Brain microvascular endothelial cell (primary cell): ENCODE data around the gene TESK2.
"Not testable (repeated sequence)": the region's sequence is repeated elsewhere in the genome, so short reads cannot be mapped to it uniquely, and the experiment has no call there.

Experiments
- DNase-seq: peaks from one replicate; pipeline ENCODE4 v3.0.0-alpha.2; 2020
- H3K27ac ChIP-seq: fragments of 250-450 bp; sonication (Bioruptor Pico); 2 replicates; pipeline ENCODE4 v1.5.1; 2020; ENCODE audit warnings: mild to moderate bottlenecking, moderate library complexity
- H3K27me3 ChIP-seq: fragments of 250-450 bp; sonication (Bioruptor Pico); replicated peaks from 2 replicates; pipeline ENCODE4 v1.5.1; 2020; ENCODE audit warnings: mild to moderate bottlenecking
- H3K36me3 ChIP-seq: fragments of 250-450 bp; sonication (Bioruptor Pico); replicated peaks from 2 replicates; pipeline ENCODE4 v1.5.1; 2020; ENCODE audit warnings: mild to moderate bottlenecking
- H3K4me3 ChIP-seq: 2 replicates; pipeline ENCODE4 v1.5.1; 2011; ENCODE audit warnings: low read depth, mild to moderate bottlenecking, control low read depth, low read length, moderate library complexity
- CTCF ChIP-seq: IDR thresholded peaks from 2 replicates; pipeline ENCODE4 v1.5.1; 2011; ENCODE audit warnings: low read depth, mild to moderate bottlenecking, moderate library complexity, low read length, control low read depth, inconsistent platforms; ENCODE audit errors: missing control alignments
- in situ Hi-C: cut with HindIII; loops from 2 replicates; pipeline ENCODE4 v1.10.0; 2017; ENCODE audit warnings: low sequenced_read_pairs, low pct_ligation_motif_present

TESK2 gene

GRCh38 chr1:45490121-45490625 is 790 bp downstream of the TESK2 start:
- in situ Hi-C loops = no loop called here
- DNase-seq = no peak
- H3K27me3 ChIP-seq = no peaks in the 10 kb centered on the region
- no peaks in the 10 kb centered on the region for H3K36me3 ChIP-seq
- peak overlapping the region; percentile 83 for H3K4me3 ChIP-seq
- no peak overlapping the region for H3K27ac ChIP-seq
- no peak for TF ChIP-seq CTCF

- H3K4me3 ChIP-seq, H3K36me3 ChIP-seq, H3K27ac ChIP-seq, H3K27me3 ChIP-seq, DNase-seq, in situ Hi-C loops: not testable (repeated sequence)
Measured at GRCh38 chr1:45489379-45489778, 1.6 kb downstream of the TESK2 start.

GRCh38 chr1:45488666-45489377 is 2.1 kb downstream of the TESK2 start:
- H3K27me3 ChIP-seq = no peaks in the 10 kb centered on the region
- H3K27ac ChIP-seq = no peak overlapping the region
- in situ Hi-C loops = no loop called here
- no peak for TF ChIP-seq CTCF
- H3K36me3 ChIP-seq = no peaks in the 10 kb centered on the region
- DNase-seq = no peak
- H3K4me3 ChIP-seq = no peak overlapping the region

- in situ Hi-C loops = no loop called here
- no peaks in the 10 kb centered on the region for H3K36me3 ChIP-seq
- H3K27ac ChIP-seq = no peak overlapping the region
- DNase-seq = no peak
- no peaks in the 10 kb centered on the region for H3K27me3 ChIP-seq
- no peak for TF ChIP-seq CTCF
- H3K4me3 ChIP-seq = no peak overlapping the region
Measured at GRCh38 chr1:45485949-45486348, 5.0 kb downstream of the TESK2 start.

GRCh38 chr1:45479039-45479748 is 11.8 kb downstream of the TESK2 start:
- no peak overlapping the region for H3K4me3 ChIP-seq
- H3K36me3 ChIP-seq = no peaks in the 10 kb centered on the region
- in situ Hi-C loops = no loop called here
- H3K27ac ChIP-seq = no peak overlapping the region
- no peak for DNase-seq
- no peak for TF ChIP-seq CTCF
- no peaks in the 10 kb centered on the region for H3K27me3 ChIP-seq

- DNase-seq = no peak
- in situ Hi-C loops = no loop called here
- Histone ChIP-seq H3K36me3 (no peaks in the 10 kb centered on the region), H3K4me3 (no peak overlapping the region), H3K27me3 (no peaks in the 10 kb centered on the region), H3K27ac (no peak overlapping the region)
- no peak for TF ChIP-seq CTCF
Measured at GRCh38 chr1:45478121-45478814, 12.7 kb downstream of the TESK2 start.
